HG02981 (cell line): ENCODE measurements around the gene SLC8A2.
"Not testable (repeated sequence)": the region's sequence is repeated elsewhere in the genome, so short reads cannot be mapped to it uniquely, and the experiment has no call there.

Source experiments
- ATAC-seq: cut with Tn5 transposase; IDR thresholded peaks from one replicate; pipeline ENCODE4 v1.9.1; 2021; ENCODE audit warnings: mild to moderate bottlenecking, moderate library complexity; ENCODE audit not compliant: unreplicated experiment

Gene SLC8A2

GRCh38 chr19:47414469-47414868 is 57.2 kb downstream of the SLC8A2 start:
- no peak for ATAC-seq

DNA sequence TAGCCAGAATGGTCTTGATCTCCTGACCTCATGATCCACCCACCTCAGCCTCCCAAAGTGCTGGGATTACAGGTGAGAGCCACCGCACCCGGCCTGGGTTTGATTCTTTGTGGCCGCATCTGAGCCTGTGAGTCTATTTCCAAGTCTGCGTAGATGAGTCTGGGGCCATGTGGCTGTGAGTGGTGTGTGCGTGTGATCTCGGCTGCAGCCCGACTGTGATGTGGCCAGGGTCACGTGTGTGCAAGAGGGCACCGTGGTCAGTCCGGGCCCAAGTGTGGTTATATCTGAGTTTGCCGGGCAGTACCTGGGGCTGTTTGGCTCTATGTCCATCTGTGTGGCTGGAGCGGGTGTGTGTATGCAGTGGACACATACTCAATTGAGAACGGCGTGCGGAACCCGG is 57.8 kb downstream of the SLC8A2 start:
- no peak for ATAC-seq

DNA sequence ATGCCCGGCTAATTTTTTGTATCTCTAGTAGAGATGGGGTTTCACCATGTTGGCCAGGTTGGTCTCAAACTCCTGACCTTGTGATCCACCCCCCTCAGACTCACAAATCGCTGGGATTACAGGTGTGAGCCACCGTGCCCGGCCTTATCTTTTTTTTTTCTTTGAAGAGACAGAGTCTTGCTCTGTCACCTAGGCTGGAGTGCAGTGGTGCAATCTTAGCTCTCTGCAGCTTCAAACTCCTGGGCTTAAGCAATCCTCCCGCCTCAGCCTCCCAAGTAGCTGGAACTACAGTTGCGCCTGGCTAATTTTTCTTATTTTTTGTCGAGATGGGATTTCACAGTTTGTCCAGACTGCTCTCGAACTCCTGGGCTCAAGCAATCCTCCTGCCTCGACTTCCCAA is 60.0 kb downstream of the SLC8A2 start:
- not testable (repeated sequence) for ATAC-seq

DNA sequence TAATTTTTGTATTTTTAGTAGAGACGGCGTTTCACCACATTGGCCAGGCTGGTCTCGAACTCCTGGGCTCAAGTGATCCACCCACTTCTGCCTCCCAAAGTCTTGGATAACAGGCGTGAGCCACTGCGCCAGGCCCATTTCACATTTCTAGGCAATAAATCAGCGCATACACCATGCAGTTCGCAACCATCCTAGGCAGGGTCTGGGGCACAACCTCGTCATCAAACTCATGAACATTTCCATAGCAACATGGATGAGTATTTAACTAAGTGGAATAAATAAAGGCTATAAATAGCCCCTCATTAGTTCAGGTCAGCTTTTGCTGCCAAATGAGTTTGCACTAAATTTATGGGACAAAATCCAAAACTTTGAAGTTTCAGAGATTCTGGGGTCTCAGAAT is 60.6 kb downstream of the SLC8A2 start:
- ATAC-seq = no peak

GRCh38 chr19:47408156-47408938 is 63.3 kb downstream of the SLC8A2 start:
- ATAC-seq = no peak

GRCh38 chr19:47407417-47407774 is 64.3 kb downstream of the SLC8A2 start:
- ATAC-seq = no peak

- ATAC-seq = no peak
Measured at GRCh38 chr19:47406711-47407416, 64.8 kb downstream of the SLC8A2 start.

DNA sequence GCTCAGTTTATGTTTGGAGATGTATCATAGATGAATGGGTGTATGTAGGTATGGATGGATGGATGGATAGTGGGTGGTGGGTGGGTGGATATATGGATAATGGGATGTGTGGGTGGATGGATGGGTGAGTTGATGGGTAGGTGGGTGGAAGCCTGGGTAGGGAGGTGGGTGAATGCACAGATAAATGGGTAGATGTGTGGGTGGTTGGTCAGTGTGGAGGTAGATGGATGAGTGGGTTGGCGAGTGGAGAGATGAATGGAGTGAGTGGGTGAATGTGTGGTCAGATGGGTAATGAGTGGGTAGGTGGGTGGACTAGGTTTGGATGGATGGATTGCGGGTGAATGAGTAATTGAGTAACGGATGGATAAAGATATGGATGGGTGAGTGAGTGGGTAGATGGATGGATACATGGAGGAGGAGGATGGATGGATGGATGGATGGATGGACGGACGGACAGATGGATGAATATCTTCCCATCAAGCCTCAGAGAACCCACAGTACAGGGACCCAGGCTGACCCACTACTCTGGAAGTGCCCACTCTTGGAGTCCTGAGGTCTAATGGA is 65.8 kb downstream of the SLC8A2 start:
- no peak for ATAC-seq

GRCh38 chr19:47405197-47405550 is 66.5 kb downstream of the SLC8A2 start:
- no peak for ATAC-seq

GRCh38 chr19:47404334-47405196 is 67.1 kb downstream of the SLC8A2 start:
- no peak for ATAC-seq

GRCh38 chr19:47402504-47402903 is 69.2 kb downstream of the SLC8A2 start:
- no peak for ATAC-seq

DNA sequence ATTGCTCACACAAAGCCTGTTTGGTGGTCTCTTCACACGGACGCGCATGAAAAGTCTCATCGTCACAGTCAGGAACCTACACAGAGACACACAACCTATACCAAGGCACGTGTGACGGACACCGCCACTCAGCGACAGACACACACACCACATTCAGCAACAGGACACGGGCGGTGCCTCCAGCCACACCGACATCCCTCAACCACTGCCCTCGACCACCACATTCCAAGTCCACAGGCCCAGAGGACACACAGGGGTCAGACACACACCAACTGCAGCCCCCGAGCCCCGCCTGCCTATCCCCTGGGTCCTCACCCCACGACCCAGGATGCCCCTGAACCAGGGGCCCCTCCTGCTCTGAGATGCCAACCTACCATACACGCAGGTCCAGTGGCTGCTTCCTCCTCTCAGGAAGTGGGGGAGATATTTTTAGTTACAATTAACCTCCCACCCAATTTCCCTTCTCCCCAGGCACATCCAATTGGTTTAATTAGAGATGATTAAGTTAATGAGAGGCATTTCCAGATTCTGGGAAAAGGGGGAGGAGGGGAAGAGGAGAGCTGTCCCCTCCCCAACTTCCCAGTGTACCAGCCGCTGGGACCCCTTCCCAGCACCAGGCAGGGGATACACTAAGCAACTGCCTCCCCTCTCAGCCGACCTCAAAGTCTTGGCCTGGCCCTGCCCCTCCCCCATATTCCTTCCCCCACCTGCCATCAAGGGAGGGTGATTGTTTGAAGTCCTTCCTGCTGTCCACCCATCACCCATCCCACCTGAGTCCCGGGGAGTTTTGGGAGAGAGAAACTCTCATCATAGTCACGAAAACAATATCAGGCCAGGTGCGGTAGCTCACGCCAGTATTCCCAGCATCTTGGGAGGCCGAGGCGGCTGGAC is 72.7 kb downstream of the SLC8A2 start:
- no peak for ATAC-seq

- no peak for ATAC-seq
Measured at GRCh38 chr19:47391510-47392223, 80.0 kb downstream of the SLC8A2 start.

DNA sequence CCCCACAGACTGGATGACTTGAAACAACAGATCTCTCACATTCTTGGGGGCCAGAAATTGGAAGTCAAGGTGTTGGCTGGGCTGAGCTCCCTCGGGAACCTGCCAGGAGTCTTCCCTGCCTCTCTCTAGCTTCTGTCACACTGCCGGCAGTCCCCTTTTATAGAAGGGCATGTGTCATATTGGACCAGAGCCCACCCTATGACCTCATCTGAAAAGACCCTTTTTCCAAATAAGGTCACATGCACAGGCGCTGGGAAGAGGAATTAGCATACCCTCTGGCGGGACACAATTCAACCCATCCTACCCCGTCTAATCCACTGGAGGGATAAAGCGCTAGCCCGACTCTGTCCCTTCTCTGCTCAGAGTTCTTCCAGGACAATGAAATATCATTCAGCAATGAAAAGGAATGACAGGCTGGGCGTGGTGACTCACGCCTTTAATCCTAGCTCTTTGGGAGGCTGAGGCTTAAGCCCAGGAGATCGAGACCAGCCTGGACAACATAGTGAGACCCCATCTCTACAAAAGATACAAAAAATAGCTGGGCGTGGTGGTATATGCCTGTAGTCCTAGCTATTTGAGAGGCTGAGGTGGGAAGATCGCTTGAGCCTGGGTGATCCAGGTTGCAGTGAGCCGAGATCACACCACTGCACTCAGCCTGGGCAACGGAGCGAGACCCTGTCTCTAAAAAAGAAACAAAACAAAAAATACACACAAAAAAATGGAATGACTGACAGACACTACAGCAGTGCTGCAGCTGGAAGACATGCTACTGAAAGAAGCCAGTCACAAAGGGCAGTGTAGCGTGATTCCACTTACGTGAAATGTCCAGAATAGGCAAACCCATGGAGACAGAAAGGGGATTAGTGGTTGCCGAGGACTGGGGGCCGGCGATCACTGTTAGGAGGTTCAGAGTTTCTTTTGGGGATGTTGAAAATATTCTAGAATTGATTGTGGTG is 80.9 kb downstream of the SLC8A2 start:
- ATAC-seq = no peak

- no peak for ATAC-seq
Measured at GRCh38 chr19:47389150-47389556, 82.5 kb downstream of the SLC8A2 start.

GRCh38 chr19:47388721-47389120 is 83.0 kb downstream of the SLC8A2 start:
- ATAC-seq = not testable (repeated sequence)

DNA sequence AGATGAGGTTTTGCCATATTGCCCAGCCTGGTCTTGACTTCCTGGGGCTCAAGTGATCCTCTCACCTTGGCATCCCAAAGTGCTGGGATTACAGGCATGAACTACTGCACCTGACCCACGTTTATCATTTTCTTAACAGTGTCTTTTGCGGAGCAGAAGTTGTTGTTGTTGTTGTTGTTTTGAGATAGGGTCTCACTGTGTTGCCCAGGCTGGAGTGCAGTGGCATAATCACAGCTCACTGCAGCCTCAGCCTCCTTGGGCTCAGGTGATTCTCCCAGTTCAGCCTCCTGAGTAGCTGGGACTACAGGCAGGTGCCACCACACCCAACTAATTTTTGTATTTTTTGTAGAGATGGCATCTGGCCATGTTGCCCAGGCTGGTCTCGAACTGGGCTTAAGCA is 84.1 kb downstream of the SLC8A2 start:
- ATAC-seq = not testable (repeated sequence)

DNA sequence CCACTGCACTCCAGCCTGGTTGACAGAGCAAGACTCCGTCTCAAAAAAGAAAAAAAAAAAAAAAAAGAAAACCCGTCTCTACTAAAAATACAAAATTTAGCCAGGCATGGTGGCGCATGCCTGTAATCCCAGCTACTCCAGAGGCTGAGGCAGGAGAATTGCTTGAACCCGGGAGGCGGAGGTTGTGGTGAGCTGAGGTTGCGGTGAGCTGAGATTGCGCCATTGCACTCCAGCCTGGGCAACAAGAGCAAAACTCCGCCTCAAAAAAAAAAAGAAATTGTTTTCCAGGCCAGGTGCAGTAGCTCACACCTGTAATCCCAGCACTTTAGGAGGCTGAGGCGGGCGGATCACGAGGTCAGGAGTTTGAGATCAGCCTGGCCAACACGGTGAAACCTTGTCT is 85.1 kb downstream of the SLC8A2 start:
- ATAC-seq = not testable (repeated sequence)
